ENCODE results near the gene BTBD9. TPM values are rescaled to one million over a fixed set of nuclear protein-coding genes. Genes with fewer than 3 reads are reported as not detected.

The BTBD9 gene
- total RNA-seq, 1 donor from 2014 or later, result 49.7 TPM

DNA sequence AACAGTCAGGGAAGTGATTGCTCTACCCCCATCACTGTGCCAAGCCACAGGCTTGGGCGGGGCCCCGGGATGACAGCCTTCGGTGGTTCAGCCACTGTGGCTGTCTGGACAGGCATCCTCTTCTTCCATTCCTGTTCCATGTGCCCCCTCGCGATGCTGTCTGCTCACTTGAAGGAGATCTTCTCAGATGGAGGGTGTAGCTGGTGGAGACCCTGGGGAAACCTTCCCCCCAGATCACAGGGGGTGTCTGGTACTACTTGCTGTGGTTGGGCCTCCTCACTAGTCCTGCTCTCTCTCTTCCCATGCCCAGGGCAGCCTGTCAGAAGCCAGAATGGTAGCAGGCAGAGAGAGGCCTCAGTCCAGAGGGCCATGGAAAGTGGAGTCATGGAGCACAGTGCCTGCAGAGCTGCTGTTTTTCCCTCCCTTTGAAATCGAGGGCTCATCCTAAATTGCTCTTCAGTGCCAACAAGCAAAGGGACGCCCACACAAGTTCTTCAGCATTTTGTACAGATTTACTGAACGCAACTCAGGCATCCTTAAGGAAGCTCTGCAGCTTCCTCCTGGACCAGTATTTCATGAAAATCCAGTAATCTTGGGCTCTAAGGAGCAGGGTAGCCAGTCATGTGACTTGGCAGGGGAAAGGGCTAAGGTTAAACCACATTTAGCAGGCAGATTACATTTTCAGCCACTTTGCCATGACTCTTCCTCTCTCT is 493.6 kb downstream of the BTBD9 start:
- Histone ChIP-seq H3K4me3 (no peak overlapping the region), H3K27ac (no peak overlapping the region), H3K36me3 (peaks cover 14% of the 10 kb centered on the region), H3K27me3 (ENCODE audit: low read depth) (no peaks in the 10 kb centered on the region), H3K4me1 (peaks cover 46% of the 10 kb centered on the region), H3K9me3 (no peaks in the 10 kb centered on the region)
- DNase-seq (no peak), ATAC-seq (peak in 1 of 2 donors; percentile 44)
- intact Hi-C loops (cut with DNase I), result no loop called here
- TF ChIP-seq, protein P1, sequence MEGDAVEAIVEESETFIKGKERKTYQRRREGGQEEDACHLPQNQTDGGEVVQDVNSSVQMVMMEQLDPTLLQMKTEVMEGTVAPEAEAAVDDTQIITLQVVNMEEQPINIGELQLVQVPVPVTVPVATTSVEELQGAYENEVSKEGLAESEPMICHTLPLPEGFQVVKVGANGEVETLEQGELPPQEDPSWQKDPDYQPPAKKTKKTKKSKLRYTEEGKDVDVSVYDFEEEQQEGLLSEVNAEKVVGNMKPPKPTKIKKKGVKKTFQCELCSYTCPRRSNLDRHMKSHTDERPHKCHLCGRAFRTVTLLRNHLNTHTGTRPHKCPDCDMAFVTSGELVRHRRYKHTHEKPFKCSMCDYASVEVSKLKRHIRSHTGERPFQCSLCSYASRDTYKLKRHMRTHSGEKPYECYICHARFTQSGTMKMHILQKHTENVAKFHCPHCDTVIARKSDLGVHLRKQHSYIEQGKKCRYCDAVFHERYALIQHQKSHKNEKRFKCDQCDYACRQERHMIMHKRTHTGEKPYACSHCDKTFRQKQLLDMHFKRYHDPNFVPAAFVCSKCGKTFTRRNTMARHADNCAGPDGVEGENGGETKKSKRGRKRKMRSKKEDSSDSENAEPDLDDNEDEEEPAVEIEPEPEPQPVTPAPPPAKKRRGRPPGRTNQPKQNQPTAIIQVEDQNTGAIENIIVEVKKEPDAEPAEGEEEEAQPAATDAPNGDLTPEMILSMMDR (IDR thresholded peaks at IDR 0.05), result no peak

- H3K36me3 ChIP-seq, result peaks cover 14% of the 10 kb centered on the region
- H3K27ac ChIP-seq, result no peak overlapping the region
- ATAC-seq, result no peak
- no peak overlapping the region for H3K4me3 ChIP-seq
- peaks cover 35% of the 10 kb centered on the region for H3K4me1 ChIP-seq
- H3K9me3 ChIP-seq, result no peaks in the 10 kb centered on the region
- H3K27me3 ChIP-seq (ENCODE audit: low read depth), result no peaks in the 10 kb centered on the region
- no peak for DNase-seq
- TF ChIP-seq, protein P1 (IDR thresholded peaks at IDR 0.05), result no peak
- intact Hi-C loops (cut with DNase I), result no loop called here
Observed at GRCh38 chr6:38144365-38144945, 495.3 kb downstream of the BTBD9 start.

GRCh38 chr6:38143191-38144150 is 496.3 kb downstream of the BTBD9 start:
- DNase-seq, result no peak
- intact Hi-C loops (cut with DNase I), result no loop called here
- TF ChIP-seq, protein P1 (IDR thresholded peaks at IDR 0.05), result no peak
- H3K9me3 ChIP-seq, result no peaks in the 10 kb centered on the region
- no peak overlapping the region for H3K4me3 ChIP-seq
- H3K27me3 ChIP-seq (ENCODE audit: low read depth), result no peaks in the 10 kb centered on the region
- no peak overlapping the region for H3K27ac ChIP-seq
- peaks cover 25% of the 10 kb centered on the region for H3K4me1 ChIP-seq
- no peak for ATAC-seq
- H3K36me3 ChIP-seq, result peaks cover 7% of the 10 kb centered on the region

GRCh38 chr6:38142178-38142902 is 497.4 kb downstream of the BTBD9 start:
- TF ChIP-seq, protein P1 (IDR thresholded peaks at IDR 0.05), result no peak
- H3K27me3 ChIP-seq (ENCODE audit: low read depth), result no peaks in the 10 kb centered on the region
- peaks cover 6% of the 10 kb centered on the region for H3K36me3 ChIP-seq
- no peak for ATAC-seq
- no peak for DNase-seq
- H3K9me3 ChIP-seq, result no peaks in the 10 kb centered on the region
- H3K4me3 ChIP-seq, result no peak overlapping the region
- intact Hi-C loops (cut with DNase I), result no loop called here
- H3K27ac ChIP-seq, result no peak overlapping the region
- peaks cover 19% of the 10 kb centered on the region for H3K4me1 ChIP-seq

DNA sequence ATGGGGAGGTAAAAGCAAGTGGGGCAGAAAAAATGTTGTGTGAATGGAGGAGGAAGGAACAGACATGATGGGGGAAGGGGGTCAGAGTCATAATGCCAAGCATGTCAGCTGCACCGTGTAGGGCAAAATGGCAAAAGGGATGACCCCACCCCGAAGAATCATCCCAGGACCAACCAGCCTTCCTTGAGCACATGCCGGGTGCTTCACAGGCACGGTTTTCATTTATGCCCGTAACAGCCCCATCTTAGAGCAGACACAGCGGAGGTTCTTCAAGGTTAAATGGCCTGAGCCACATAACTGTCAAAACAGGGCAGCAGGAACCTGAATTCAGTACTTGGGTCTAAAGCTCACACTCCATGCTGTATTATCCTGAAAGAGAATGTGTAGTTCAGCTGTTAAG is 498.0 kb downstream of the BTBD9 start:
- TF ChIP-seq, protein P1 (IDR thresholded peaks at IDR 0.05), result no peak
- no peak for DNase-seq

More for the DNA sequence above, 498.0 kb downstream of the BTBD9 start:
- no peaks in the 10 kb centered on the region for H3K9me3 ChIP-seq
- peaks cover 6% of the 10 kb centered on the region for H3K36me3 ChIP-seq
- peaks cover 19% of the 10 kb centered on the region for H3K4me1 ChIP-seq
- H3K4me3 ChIP-seq, result no peak overlapping the region
- no peaks in the 10 kb centered on the region for H3K27me3 ChIP-seq (ENCODE audit: low read depth)
- no peak for ATAC-seq
- intact Hi-C loops (cut with DNase I), result no loop called here
- no peak overlapping the region for H3K27ac ChIP-seq
